ENCODE results near the gene GRID1. TPM values are rescaled to one million over a fixed set of nuclear protein-coding genes. Genes with fewer than 3 reads are reported as not detected.

GRID1 gene
- total RNA-seq, 1 donor from 2014 or later = 0.60 TPM

DNA sequence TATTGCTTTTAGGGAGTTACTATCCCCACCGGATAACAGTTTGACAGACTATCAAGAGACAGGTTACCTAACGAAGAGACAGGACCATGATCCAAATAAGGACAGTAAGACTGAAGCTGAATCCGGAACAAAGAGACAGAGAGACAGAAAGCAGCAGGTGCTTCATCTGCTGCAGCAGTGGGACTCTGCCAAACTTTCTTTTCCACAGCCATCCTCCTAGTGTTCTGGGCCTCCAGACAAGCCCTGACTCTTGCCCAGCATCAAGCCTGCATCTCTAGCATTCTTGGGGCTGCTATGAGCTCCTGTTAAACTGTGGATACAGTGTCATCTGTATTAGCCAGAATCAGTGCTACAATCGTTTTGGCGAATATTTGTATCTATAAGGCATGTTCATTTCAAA, 761.7 kb downstream of the GRID1 start:
- no peak overlapping the region for H3K27ac Mint-ChIP-seq (ENCODE audit: unreplicated experiment)
- H3K9me3 Mint-ChIP-seq (ENCODE audit: low read depth) = peaks cover 4% of the 10 kb centered on the region

GRCh38 chr10:85604136-85604725, 762.4 kb downstream of the GRID1 start:
- no peak overlapping the region for H3K27ac Mint-ChIP-seq (ENCODE audit: unreplicated experiment)
- DNase-seq (ENCODE audit: low spot score) = no peak
- no peaks in the 10 kb centered on the region for H3K4me1 Mint-ChIP-seq (ENCODE audit: low read depth)
- H3K27me3 Mint-ChIP-seq (ENCODE audit: low read depth) = peaks cover 1% of the 10 kb centered on the region
- H3K36me3 Mint-ChIP-seq (ENCODE audit: low read depth) = no peaks in the 10 kb centered on the region
- H3K9me3 Mint-ChIP-seq (ENCODE audit: low read depth) = peaks cover 4% of the 10 kb centered on the region
- no peak overlapping the region for H3K4me3 Mint-ChIP-seq (ENCODE audit: unreplicated experiment)
- TF ChIP-seq, protein P1, sequence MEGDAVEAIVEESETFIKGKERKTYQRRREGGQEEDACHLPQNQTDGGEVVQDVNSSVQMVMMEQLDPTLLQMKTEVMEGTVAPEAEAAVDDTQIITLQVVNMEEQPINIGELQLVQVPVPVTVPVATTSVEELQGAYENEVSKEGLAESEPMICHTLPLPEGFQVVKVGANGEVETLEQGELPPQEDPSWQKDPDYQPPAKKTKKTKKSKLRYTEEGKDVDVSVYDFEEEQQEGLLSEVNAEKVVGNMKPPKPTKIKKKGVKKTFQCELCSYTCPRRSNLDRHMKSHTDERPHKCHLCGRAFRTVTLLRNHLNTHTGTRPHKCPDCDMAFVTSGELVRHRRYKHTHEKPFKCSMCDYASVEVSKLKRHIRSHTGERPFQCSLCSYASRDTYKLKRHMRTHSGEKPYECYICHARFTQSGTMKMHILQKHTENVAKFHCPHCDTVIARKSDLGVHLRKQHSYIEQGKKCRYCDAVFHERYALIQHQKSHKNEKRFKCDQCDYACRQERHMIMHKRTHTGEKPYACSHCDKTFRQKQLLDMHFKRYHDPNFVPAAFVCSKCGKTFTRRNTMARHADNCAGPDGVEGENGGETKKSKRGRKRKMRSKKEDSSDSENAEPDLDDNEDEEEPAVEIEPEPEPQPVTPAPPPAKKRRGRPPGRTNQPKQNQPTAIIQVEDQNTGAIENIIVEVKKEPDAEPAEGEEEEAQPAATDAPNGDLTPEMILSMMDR (IDR thresholded peaks at IDR 0.05) = no peak

More for the DNA sequence above, 761.7 kb downstream of the GRID1 start:
- H3K4me3 Mint-ChIP-seq (ENCODE audit: unreplicated experiment) = no peak overlapping the region
- H3K4me1 Mint-ChIP-seq (ENCODE audit: low read depth) = no peaks in the 10 kb centered on the region
- no peaks in the 10 kb centered on the region for H3K36me3 Mint-ChIP-seq (ENCODE audit: low read depth)
- DNase-seq (ENCODE audit: low spot score) = no peak
- TF ChIP-seq, protein P1 (IDR thresholded peaks at IDR 0.05) = no peak
- H3K27me3 Mint-ChIP-seq (ENCODE audit: low read depth) = no peaks in the 10 kb centered on the region

GRCh38 chr10:85603151-85603940, 763.2 kb downstream of the GRID1 start:
- Mint-ChIP-seq H3K27ac (ENCODE audit: unreplicated experiment) (no peak overlapping the region), H3K27me3 (ENCODE audit: low read depth) (peaks cover 1% of the 10 kb centered on the region), H3K4me3 (ENCODE audit: unreplicated experiment) (no peak overlapping the region), H3K4me1 (ENCODE audit: low read depth) (no peaks in the 10 kb centered on the region), H3K36me3 (ENCODE audit: low read depth) (no peaks in the 10 kb centered on the region), H3K9me3 (ENCODE audit: low read depth) (peaks cover 4% of the 10 kb centered on the region)
- TF ChIP-seq, protein P1 (IDR thresholded peaks at IDR 0.05) = no peak
- no peak for DNase-seq (ENCODE audit: low spot score)

DNA sequence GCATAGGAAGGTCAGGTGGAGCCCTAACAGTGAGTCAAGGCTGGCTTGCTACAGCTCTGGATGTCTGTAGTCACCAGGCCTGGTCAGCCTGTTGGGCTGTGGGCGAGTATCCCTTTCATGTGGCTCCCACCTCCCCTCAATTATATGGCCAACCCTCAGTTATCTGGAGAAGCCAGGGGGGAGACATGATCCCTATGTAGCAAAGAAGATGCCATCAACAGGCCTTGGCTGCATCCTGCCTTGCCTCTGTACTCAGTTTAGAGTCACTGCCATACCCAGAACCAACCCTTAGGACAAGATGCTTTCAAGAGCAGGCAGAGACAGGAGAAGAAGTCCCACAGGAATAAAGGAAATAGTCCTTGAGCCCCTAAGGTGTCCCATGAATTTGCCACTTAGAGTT, 763.9 kb downstream of the GRID1 start:
- Mint-ChIP-seq H3K36me3 (ENCODE audit: low read depth) (no peaks in the 10 kb centered on the region), H3K4me3 (ENCODE audit: unreplicated experiment) (no peak overlapping the region), H3K9me3 (ENCODE audit: low read depth) (peaks cover 4% of the 10 kb centered on the region), H3K27me3 (ENCODE audit: low read depth) (peaks cover 1% of the 10 kb centered on the region), H3K4me1 (ENCODE audit: low read depth) (no peaks in the 10 kb centered on the region), H3K27ac (ENCODE audit: unreplicated experiment) (no peak overlapping the region)
- DNase-seq (ENCODE audit: low spot score) = no peak
- TF ChIP-seq, protein P1 (IDR thresholded peaks at IDR 0.05) = no peak

GRCh38 chr10:85602306-85602705, 764.3 kb downstream of the GRID1 start:
- H3K9me3 Mint-ChIP-seq (ENCODE audit: low read depth) = peaks cover 1% of the 10 kb centered on the region
- no peaks in the 10 kb centered on the region for H3K36me3 Mint-ChIP-seq (ENCODE audit: low read depth)
- H3K27me3 Mint-ChIP-seq (ENCODE audit: low read depth) = peaks cover 1% of the 10 kb centered on the region
- TF ChIP-seq, protein P1 (IDR thresholded peaks at IDR 0.05) = no peak
- no peak overlapping the region for H3K4me3 Mint-ChIP-seq (ENCODE audit: unreplicated experiment)
- no peak overlapping the region for H3K27ac Mint-ChIP-seq (ENCODE audit: unreplicated experiment)
- H3K4me1 Mint-ChIP-seq (ENCODE audit: low read depth) = no peaks in the 10 kb centered on the region
- no peak for DNase-seq (ENCODE audit: low spot score)
